GM10266 (cell line): ENCODE measurements around the gene HEMK1.

Experiments
- DNase-seq: peaks from one replicate; pipeline ENCODE4 v3.0.0; 2012; ENCODE audit errors: extremely low spot score
- TF ChIP-seq, protein P1 (sequence below): IDR thresholded peaks from 2 replicates; pipeline ENCODE4 v1.5.1; 2012; ENCODE audit warnings: mild to moderate bottlenecking, low read depth; ENCODE audit not compliant: control insufficient read depth, insufficient read depth; ENCODE audit errors: missing control alignments

Gene HEMK1

DNA sequence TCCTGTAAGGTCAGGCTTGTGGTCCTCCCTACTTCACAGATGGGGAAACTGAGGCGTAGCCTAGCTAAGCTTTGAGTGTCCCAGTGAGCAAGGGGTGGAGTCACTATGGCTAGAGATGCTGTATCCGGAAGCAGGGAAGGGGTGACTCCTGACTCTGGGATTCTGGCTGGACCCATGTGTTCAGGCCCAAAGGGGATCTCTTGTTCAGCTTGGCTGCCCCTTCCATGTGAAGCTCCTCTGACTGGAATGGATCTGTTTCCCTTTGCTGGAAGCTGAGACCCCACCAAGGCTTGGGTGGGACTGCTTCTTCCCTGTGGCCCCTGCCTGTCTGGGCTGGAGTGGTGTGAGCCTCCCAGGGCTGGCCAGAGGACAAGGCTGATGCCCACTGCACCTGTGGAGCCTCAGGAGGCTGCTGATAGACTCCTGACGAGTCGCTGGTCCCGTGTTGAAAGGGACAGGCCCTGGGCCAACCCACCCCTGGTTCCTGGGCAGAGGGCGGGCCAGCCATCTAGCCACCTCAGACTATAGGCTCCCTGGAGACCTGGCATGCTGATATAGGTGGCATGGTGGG lies 48.7 kb downstream of the HEMK1 start:
- TF ChIP-seq, protein P1, sequence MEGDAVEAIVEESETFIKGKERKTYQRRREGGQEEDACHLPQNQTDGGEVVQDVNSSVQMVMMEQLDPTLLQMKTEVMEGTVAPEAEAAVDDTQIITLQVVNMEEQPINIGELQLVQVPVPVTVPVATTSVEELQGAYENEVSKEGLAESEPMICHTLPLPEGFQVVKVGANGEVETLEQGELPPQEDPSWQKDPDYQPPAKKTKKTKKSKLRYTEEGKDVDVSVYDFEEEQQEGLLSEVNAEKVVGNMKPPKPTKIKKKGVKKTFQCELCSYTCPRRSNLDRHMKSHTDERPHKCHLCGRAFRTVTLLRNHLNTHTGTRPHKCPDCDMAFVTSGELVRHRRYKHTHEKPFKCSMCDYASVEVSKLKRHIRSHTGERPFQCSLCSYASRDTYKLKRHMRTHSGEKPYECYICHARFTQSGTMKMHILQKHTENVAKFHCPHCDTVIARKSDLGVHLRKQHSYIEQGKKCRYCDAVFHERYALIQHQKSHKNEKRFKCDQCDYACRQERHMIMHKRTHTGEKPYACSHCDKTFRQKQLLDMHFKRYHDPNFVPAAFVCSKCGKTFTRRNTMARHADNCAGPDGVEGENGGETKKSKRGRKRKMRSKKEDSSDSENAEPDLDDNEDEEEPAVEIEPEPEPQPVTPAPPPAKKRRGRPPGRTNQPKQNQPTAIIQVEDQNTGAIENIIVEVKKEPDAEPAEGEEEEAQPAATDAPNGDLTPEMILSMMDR, result no peak
- no peak for DNase-seq

DNA sequence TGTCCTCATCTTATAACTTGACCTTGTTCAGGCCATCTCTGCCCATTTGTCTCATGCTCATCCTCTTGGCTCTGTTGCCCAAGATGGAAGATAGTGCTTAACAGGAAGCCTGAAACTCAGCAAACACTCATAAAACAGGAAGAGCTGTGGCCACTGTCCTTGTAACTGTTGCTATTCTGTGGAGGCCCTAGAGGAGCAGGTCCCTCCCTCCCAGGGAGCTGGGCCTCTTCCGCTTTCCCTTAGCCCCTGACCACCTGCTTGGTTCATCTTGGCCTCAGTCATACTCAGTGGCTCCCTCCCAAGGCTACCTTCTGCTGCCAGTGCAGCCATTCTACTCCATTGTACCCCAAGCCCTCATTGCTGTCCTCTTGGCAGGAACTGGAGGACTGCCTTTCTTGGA lies 51.1 kb downstream of the HEMK1 start:
- TF ChIP-seq, protein P1, result no peak
- no peak for DNase-seq

DNA sequence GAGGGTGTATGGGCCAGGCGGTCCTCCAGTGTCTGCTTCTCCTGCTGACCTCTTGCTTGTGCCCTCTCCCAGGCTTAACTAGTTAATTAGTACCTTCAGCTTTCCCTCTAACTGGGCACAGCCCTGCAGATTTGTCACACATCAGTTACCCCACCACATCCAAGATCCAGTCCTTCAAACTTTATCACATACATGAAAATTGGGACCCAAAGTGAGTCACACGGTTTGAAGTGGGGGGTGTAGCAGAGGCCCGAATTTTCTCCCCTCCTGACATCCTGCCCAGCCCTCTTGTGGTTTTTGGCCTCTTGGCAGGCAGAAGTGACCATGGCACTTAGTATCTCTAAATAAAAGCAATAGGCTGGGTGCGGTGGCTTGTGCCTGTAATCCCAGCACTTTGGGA lies 51.5 kb downstream of the HEMK1 start:
- TF ChIP-seq, protein P1, result no peak
- no peak for DNase-seq

DNA sequence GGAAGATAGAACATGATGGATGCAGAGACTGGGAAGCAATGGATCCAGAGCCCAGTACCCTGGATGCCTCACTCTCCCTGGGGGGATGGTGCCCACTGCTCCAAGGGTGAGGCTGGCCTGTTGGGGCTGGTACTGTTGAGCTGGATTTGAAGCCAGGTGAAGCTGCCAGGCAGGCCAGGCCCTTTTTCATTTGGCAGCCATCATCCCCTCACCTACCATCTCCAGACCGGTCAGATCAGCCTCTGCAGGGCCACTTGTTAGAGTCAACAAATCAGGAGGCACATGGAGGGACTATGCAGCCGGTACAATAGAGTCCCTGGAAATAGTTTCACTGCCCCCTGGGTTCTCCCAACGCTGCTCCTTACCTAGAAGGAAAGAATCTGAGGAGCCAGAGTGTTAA lies 53.6 kb downstream of the HEMK1 start:
- TF ChIP-seq, protein P1, result no peak
- DNase-seq, result no peak

DNA sequence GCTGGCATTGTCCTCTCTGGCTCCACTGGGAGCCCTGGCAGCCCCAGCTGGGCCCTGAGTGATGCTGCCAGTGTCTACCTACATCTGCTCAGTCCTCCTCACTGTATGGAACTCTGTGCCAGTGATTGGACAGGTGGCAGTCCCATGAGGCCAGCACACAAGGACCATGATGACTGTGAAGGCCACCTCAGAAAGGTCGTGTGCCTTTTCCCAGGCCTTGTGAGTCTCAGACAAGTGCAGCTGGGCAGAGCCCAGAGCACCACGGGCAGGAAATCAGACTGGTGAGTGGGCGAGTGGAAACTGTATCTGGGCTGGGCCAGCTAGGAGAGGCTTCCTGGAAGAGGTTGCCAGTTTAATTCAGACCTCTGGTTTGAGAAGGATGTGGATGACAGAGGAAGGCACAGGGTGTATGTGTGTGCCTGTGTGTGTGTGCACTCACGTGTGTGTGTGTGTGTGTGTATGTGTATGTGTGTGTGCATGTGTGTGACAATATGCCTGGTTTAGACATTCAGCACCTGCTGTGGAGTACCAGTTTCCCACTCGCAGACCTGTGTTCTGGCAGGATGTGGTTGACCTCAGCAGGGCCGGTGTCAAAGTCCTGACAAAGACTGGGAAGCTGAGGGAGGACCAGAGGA lies 54.6 kb downstream of the HEMK1 start:
- TF ChIP-seq, protein P1, result no peak
- DNase-seq, result no peak

DNA sequence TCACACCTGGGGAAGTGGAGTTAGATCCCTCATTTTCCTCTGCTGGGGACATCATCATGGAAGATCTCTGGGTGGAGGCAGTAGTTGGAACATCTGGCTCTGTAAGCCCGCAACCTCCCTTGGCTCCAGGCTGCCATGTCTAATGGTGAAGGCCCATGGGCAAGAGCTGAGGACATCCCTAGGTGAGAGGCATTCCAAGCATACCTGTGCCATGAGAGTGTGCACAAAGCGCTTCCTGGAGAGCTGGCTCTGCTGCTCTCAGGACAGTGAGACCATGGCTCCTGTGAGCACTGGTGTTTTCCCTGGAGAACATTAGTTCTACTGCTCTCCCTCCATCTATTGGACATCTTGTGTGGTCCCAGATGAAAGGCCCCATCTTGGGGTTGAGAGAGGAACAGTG lies 55.3 kb downstream of the HEMK1 start:
- TF ChIP-seq, protein P1, result no peak
- DNase-seq, result no peak
